Inflammatory macrophage treated with lipopolysaccharide for 4 hours (primary cell): ENCODE data around the gene TCF15.
"Not testable (repeated sequence)": the region's sequence is repeated elsewhere in the genome, so short reads cannot be mapped to it uniquely, and the experiment has no call there.

Source experiments
- DNase-seq: peaks from one replicate; pipeline ENCODE4 v3.0.0-alpha.2; 2020

Gene TCF15

DNA sequence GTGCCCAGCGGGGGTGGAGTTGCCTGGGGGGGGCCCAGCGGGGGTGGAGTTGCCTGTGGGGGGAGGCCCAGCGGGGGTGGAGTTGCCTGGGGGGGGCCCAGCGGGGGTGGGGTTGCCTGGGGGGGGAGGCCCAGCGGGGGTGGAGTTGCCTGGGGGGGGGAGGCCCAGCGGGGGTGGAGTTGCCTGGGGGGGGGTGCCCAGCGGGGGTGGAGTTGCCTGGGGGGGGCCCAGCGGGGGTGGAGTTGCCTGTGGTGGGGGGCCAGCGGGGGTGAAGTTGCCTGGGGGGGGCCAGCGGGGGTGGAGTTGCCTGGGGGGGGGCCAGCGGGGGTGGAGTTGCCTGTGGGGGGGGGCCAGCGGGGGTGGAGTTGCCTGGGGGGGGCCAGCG is 31.9 kb upstream of the TCF15 start:
- DNase-seq: not testable (repeated sequence)

GRCh38 chr20:641516-641875 is 31.4 kb upstream of the TCF15 start:
- no peak for DNase-seq

- DNase-seq: no peak
These were observed 30.8 kb upstream of the TCF15 start for GRCh38 chr20:640674-641515.

GRCh38 chr20:638579-638978 is 28.5 kb upstream of the TCF15 start:
- DNase-seq: no peak

DNA sequence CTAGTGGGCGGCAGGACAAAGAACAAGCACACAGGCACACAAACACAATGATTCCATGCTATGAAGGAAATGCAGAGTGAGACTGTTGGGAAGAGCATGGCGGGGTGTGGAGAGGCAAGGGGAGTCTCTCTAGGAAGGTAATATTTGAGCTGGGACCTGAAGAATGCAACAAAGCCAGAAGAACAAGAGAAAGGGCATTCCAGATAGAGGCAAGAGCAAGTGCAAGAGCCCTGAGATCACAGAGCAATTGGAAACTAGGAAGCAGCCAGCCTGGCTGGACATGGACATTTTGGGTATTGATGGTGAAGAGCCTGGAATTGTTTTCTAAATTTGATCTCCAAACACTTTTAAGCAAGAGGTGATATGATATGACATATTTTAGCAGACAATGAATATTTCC is 27.4 kb upstream of the TCF15 start:
- DNase-seq: no peak

DNA sequence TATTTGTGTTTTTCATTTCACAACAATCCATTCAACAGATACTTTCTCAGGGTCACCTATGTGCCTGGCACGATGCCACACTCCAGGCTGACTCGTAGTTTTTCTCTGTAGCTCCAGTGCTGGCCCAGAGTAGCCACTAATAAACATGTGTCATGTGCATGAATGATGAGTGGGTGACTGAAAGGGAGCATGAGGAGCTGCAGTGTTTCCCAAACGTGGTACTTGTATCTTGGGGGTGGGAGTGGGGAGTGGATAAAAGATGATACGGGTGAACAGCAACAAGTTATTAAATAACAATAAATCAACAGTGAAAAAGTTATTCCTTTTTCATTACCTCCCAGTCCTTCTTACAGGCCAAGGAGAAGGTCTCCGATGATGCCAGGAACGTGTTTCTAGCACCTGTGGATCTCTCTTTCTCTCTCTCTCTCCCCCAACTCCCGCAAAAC is 25.8 kb upstream of the TCF15 start:
- no peak for DNase-seq

DNA sequence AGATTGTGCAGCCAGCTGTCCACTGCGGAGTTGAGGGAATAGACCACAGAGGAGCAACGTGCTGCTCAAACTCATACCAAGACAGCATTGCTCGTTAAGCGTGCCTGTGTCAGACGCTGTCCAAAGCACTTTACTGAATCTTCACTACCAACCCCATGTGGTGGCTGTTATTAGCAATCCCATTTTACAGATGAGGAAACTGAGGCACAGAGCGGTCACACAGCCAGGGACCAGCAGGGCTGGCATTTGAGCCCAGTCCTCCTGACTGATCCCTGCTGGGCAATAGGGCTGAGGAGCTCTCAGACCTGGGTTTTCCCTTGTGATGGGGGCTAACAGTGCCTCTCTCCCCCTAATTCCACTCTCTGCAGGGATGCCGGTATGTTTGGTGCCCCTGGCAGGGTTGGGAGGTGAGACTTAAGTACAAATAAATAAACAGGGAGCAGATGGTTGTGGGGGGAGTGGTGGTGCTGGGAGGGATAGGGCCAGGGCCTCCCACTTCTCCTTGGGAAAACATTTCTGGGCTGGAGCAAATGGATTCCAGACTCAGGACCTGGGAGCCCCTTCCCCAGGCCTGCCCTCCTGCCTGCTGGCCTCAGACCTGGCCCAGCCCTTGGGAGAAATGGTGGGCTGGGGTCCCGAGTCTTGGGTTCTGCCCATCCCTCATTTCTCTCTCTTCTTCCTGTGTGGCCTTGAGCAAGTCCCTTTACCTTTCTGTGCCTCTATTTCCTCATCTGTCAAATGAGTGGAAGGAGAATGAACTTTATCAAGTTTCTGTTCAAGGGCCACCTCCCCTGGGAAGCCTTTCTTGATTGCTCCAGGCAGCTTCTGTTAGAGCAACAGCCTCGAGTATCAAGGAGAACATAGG is 25.2 kb upstream of the TCF15 start:
- DNase-seq: no peak

GRCh38 chr20:634148-634925 is 24.2 kb upstream of the TCF15 start:
- DNase-seq: no peak

- no peak for DNase-seq
These were observed 21.0 kb upstream of the TCF15 start for GRCh38 chr20:631101-631500.

GRCh38 chr20:626579-626978 is 16.5 kb upstream of the TCF15 start:
- DNase-seq: no peak

DNA sequence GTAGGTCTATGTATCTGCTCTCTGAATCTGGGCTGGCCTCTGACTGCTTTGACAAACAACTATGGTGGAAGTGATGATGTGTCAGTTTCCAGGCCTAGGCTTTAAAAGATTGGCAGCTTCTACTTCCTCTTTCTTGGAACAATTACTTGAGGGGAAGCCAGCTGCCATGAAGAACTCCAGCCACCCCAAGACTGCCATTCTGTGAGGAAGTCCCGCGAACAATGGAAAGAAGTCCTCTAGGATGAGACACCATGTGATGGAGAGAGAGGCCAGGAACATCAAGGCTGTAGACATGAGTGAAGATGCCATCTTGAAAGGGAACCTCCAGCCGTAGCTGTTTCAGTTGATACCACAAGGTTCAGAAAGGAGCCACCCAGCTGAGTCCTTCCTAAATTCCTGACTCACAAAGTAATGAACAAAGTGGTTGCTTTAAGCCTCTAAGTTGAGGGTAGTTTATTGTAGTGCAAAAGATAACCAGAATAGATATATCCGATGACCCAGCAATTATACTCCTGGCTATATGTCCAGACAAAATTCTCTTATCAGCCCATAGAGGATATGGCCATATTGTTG is 15.3 kb upstream of the TCF15 start:
- peak; percentile 32 for DNase-seq

DNA sequence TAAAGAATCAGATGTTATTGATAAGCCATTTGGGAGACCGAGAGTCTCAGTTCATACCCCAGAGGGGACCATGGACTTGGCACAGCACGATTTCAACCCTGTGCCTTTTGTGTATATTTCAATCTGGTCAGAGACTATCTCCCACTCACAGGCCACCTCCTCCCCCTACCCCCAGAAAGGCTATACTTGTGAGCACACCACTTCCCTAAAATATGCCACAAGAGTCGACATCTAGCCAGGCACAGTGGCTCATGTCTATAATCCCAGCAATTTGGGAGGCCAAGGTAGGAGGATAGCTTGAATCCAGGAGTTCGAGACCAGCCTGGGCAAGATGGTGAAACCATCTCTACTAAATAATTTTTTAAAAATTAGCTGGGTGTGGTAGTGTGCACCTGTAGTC is 13.6 kb upstream of the TCF15 start:
- DNase-seq: no peak

DNA sequence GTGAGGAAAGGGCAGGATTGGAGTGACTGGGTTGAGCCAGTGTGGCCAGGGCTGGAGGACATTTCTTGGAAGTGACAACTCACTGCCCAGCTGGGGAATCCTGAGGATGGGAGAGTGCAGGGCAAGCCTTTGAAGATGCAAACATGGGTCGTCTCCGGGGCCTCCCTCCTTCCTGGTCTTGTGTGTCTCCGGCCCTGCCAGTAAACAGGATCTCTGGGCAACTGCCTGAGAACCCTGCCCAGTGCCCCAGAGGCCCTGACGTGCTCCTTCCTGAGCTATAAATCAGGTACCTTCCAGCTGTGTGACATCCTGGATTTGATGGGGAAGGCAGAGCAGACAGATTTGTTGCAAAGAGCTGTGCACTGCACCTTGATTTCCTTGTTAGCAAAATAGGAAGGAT is 12.9 kb upstream of the TCF15 start:
- no peak for DNase-seq

- no peak for DNase-seq
These were observed 12.1 kb upstream of the TCF15 start for GRCh38 chr20:622161-622560.

- peak; percentile 64 for DNase-seq
These were observed 11.1 kb upstream of the TCF15 start for GRCh38 chr20:621125-621756.

- no peak for DNase-seq
These were observed 10.1 kb upstream of the TCF15 start for GRCh38 chr20:620246-620645.

DNA sequence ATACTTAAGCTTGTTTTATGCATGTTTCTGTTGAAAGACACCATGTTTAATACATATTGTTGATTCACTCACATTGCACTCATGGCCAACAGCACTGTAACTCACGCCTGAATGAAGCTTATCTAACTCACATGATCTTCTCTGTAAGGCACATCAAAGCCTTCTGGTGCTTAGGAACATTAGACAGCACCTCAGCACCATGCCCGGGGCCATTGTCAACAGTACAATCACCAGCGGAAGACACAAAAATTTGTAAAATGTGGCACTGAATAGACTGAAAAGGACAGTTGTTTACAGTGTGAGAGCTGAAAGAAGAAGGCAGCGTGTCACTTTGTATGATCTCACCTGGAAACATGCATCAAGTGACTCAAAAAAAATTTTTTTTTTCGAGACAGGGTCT is 8.9 kb upstream of the TCF15 start:
- DNase-seq: no peak

DNA sequence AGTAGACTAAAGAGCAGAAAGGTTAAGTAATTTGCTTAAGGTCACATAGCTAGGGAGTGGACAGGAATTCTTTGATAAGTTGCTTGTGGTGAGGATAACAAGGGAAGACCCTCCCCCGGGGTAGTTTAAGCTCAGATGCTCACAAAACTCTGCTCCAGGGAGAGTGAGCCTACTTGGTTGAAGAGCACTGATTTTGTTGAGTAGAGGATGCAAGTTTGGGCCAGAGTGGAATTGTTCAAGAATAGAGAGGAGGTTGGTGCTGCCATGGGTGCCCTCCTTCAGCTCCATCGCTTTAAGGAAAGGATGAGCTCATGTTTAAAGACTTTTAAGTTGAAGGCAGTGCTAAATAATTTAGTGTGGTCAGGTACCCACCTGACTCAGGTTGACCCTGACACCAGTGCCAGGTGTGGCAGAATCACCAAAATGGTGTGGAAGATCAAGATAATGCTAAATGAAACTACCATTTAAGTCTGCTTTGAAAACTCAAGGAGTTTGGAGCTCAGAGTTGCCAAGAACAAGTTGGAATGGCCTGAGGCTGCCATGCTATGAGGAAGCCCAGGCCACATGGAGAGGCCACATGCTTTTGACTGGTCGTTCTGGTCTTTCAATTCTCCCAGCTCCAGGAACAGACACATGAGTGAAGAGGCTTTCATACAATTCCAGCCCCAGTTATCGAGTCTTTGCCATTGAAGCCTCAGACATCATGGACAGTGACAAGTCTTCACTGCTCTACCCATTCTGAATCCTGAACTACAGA is 8.0 kb upstream of the TCF15 start:
- no peak for DNase-seq

GRCh38 chr20:615514-615913 is 5.4 kb upstream of the TCF15 start:
- no peak for DNase-seq

DNA sequence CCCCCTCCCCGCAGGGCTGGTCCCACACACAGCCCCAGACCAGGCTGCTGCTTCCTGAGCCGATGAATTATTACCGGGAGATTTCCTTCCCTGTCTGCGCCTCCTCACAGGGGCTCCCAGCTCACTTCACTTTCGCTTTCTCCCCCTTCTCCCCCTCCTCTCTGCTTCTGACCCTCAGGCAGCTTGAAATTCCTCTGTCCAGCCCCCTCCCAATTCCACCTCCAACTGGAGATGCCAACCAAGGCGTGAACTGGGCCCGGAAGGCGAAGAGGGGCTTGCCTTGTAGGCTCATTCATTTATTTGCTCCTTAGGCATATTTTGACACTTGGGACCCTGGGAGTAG is 1.7 kb upstream of the TCF15 start:
- DNase-seq: no peak

GRCh38 chr20:611047-611842 is 1.1 kb upstream of the TCF15 start:
- no peak for DNase-seq
